Fibroblast of lung (primary cell): ENCODE data around the gene MPV17L2.
"Not testable (repeated sequence)": the region's sequence is repeated elsewhere in the genome, so short reads cannot be mapped to it uniquely, and the experiment has no call there.

Experiments
- CTCF ChIP-seq, 2 donors: IDR thresholded peaks in 1 of 2; conservative IDR thresholded peaks in 1 of 2; 1 replicate in 1 of 2; 2 replicates in 1 of 2; pipeline ENCODE4 v1.5.1; 2011 to 2012; ENCODE audit warnings: low read length in 2 of 2, control low read depth in 1 of 2, inconsistent platforms in 1 of 2, low read depth in 1 of 2, mild to moderate bottlenecking in 1 of 2
- EZH2 ChIP-seq: IDR thresholded peaks from 2 replicates; pipeline ENCODE4 v1.5.1; 2012; ENCODE audit warnings: low read length, control low read depth, mild to moderate bottlenecking; ENCODE audit errors: missing control alignments

- TF ChIP-seq CTCF (conservative IDR thresholded peaks at IDR 0.05 in 1 of 2, IDR thresholded peaks at IDR 0.05 in 1 of 2; ENCODE audit: low read depth in 1 of 2, low read length in 2 of 2); EZH2: not testable (repeated sequence)
Measured at GRCh38 chr19:18159059-18159616, 33.9 kb upstream of the MPV17L2 start.
